ENCODE results near the gene PIK3R2.
"Not testable (repeated sequence)": the region's sequence is repeated elsewhere in the genome, so short reads cannot be mapped to it uniquely, and the experiment has no call there.

PIK3R2 gene

DNA sequence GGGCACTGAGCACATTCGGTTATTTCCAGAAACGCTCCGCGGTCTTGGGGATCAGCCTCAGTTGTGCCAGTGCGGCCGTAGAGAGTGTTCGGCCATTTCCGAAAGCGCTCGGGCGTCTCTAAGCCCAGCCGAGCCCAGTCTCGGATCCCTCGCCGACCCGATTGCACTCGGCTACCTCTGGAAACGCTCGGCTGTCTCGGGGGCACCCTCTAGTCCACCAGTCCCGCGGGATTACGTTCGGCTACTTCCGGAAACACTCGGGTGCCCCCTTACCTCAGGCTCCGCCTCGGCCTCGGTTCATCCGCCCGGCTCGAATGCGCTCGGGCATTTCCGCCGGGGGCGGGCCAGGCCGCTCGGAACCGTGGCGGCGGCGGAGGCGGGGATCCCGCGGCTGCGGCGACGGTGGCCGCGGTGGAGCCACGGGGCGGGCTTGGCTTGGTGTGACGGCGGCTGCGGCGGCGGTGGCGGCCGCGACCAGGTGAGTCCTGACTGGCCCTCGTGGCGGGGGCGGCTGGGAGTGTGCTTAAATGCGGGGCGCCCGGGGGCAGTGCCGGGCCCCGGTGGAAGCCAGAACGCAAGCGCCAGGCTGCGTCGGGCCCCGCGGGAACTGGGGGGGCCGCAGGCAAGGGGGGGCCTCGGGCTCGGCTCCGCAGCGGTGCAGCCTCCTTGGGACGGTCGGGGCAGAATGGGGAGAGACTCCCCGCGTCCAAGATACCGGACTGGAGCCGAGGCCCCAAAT is at the start of gene PIK3R2:
PIK3R2 (plus strand) TSS at position 347 of the 739 bp plus-strand sequence. CDS start 2,717 bp downstream, outside the sequence.
- DNase-seq (ENCODE audit: low spot score) = peak; percentile 99

DNA sequence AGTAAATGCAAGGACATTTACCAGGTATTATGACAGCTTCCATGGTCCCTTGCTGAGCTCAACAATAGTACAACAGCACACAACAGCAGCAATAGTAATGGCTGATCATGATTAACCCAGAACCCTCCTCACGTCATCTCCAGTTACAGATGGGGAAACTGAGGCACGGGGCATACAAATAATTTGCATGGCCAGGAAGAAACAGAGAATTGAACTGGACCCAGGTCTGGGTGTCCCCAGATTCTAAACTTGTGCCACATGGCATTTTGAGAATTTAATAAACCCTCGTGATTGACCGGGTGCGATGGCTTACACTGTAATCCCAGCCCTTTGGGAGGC is 48.2 kb upstream of the PIK3R2 start:
- no peak for DNase-seq (ENCODE audit: low spot score)

GRCh38 chr19:18105259-18105658 is 47.7 kb upstream of the PIK3R2 start:
- DNase-seq (ENCODE audit: low spot score) = not testable (repeated sequence)

GRCh38 chr19:18107235-18107634 is 45.7 kb upstream of the PIK3R2 start:
- no peak for DNase-seq (ENCODE audit: low spot score)

DNA sequence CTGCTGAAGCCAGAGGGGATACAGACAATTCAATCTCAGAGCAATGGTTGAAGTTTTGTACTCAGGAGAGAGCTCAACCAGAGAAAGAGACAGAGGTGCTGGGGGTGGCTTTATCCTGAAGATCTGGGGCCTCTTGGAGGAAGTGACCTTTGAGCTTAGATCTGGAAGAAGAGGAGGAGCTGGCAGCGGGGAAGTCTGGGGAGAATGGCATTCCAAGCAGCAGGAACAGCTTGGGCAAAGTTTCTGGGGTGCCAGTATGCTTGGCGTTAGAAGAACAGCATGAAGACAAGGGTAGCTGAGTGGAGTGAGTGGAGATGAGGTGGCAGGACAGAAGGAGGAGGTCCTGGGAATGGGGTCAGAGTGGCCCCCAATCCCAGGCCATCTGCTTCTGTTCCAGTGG is 44.1 kb upstream of the PIK3R2 start:
- DNase-seq (ENCODE audit: low spot score) = no peak

GRCh38 chr19:18109341-18109732 is 43.6 kb upstream of the PIK3R2 start:
- DNase-seq (ENCODE audit: low spot score) = no peak

GRCh38 chr19:18109733-18110608 is 43.0 kb upstream of the PIK3R2 start:
- DNase-seq (ENCODE audit: low spot score) = no peak

GRCh38 chr19:18110609-18111232 is 42.2 kb upstream of the PIK3R2 start:
- no peak for DNase-seq (ENCODE audit: low spot score)

DNA sequence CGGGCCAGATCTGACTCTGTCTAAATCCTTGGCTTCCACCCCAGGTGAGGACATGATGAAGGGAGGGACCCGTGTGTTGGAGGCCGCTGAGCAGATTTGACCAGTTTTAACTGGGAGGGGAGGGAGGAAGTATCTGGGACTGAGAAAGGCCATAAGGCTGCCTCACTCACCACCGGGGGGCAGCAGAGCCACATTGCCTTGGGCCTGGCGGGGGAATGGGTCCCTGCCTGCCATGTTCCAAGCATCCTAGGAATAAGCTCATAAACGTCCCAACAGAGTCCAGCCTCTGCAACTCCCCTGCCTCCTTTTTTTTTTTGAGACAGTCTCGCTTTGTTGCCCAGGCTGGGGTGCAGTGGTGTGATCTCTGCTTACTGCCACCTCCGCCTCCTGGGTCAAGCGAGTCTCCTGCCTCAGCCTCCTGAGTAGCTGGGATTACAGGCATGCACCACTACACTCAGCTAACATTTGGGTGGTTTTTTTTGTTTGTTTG is 39.9 kb upstream of the PIK3R2 start:
- peak; percentile 77 for DNase-seq (ENCODE audit: low spot score)

DNA sequence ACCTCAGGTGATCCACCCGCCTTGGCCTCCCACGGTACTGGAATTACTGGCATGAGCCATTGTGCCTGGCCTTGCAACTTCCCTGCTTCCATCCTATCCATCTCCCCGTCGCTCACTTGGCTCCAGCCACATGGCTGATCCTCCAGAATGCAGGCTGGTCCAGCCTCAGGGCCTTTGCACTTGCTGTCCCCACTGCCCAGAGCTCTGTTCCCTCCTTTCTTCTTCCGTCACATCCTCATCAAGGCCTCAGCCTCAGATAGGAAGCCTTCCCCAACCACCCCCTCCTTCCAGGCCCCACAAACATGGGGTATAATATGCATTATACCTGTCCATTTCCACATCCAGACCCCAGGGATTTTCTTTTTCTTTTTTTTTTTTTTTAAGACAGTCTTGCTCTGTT is 39.1 kb upstream of the PIK3R2 start:
- DNase-seq (ENCODE audit: low spot score) = no peak

DNA sequence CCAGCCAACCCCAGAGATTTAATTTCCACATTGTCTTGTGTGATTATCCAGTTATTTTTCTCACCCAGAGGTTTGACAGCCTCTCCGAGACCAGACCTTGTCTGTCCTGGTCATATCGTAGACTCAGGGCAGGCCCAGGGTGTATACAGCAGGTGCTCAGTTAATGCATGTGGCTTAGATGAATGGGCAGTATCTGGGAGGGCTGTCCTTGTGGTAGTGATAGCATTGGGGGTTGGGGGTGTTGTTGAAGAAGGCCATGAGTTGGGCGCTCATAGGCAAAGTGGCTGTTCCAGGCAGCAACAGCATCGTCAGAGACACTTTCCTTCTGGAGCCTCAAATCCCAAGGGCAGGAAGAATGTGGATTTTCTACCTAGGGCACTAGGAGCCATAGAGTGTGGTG is 38.5 kb upstream of the PIK3R2 start:
- no peak for DNase-seq (ENCODE audit: low spot score)

DNA sequence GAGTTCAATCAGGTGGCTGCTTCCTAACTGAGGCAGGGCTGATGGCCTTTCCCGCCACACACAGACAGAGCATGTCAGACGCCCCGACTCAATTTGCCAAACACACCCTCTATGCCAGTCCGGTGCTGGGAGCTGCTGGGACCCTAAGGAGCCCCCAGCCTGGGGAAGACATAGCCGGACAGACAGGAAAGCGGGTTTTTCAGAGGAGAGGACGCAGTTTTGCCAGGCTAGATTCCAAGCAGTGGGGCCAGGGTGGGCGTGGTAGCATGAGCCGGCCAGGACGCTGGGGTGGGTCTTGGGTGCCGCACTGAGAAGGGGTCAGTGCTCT is 35.6 kb upstream of the PIK3R2 start:
- DNase-seq (ENCODE audit: low spot score) = no peak

GRCh38 chr19:18117692-18118378 is 35.1 kb upstream of the PIK3R2 start:
- DNase-seq (ENCODE audit: low spot score) = peak; percentile 96

GRCh38 chr19:18118420-18119012 is 34.4 kb upstream of the PIK3R2 start:
- no peak for DNase-seq (ENCODE audit: low spot score)

DNA sequence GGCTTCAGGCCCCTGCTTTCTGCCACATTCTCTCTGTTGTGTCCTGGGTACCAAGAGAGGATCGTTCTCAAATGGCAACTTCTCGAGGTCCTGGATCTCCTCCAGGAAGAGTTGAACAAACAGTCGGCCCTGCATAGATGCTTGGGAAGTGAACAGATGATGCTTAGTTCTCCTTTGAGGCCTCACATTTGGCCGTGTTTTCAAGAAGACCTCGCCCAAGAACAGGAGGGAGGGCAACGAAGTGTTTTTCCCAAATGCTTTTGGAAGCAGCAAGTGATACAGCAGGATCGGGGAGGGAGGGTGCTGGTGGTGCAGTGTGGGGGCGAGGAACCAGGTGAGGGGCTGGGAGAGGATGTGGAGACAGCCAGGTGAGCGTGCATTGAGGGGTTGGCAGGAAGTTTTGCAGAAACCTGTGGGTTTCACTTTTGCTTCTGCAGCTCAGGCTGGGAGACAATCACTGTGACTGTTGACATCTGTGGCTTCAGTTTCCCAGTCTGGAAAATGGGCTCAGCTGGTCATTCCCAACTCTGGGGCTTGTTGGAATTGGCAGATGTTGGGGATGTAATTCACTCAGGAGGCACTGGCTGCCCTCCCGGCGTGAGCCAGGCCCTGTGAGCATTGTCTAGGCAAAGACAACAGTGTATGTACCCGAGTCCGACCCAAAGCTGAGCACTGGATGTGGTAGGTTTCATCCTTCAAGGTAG is 33.8 kb upstream of the PIK3R2 start:
- peak; percentile 69 for DNase-seq (ENCODE audit: low spot score)

GRCh38 chr19:18119717-18120105 is 33.3 kb upstream of the PIK3R2 start:
- DNase-seq (ENCODE audit: low spot score) = peak; percentile 68

- DNase-seq (ENCODE audit: low spot score) = no peak
These were observed 32.8 kb upstream of the PIK3R2 start for GRCh38 chr19:18120127-18120526.

DNA sequence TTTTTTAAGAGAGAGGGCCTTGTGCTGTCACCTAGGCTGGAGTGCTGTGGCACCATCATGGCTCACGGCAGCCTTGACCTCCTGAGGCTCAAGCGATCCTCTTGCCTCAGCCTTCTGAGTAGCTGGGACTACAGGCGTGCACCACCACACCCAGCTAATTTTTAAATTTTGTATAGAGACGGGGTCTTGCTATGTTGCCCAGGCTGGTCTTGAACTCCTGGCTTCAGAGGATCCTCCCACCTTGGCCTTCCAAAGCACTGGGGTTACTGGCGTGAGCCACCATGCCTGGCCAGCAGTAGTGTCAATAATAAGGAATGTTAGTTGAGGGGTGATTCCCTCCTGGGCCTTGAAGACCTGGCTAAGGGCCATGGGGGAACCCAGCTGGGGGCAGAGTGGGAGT is 31.8 kb upstream of the PIK3R2 start:
- no peak for DNase-seq (ENCODE audit: low spot score)

DNA sequence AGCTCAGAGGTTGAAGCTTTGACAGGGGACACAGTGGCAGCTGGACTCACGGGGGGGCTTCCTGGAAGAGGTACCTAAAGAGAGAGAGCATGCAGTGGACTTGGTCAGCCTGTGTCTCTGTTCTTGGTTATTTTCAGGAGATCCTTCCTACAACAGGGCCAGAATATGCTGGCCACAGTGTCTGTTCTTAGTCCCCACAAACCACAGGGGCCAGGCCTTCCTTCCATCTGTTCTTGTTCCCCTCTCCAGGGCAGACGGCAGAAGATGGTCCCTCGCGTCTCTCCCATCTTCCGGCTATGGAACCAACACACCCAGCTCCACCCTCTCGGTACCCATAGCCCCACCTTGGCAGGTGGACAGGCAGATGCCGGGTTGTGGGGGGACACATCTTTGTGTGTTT is 30.5 kb upstream of the PIK3R2 start:
- no peak for DNase-seq (ENCODE audit: low spot score)

DNA sequence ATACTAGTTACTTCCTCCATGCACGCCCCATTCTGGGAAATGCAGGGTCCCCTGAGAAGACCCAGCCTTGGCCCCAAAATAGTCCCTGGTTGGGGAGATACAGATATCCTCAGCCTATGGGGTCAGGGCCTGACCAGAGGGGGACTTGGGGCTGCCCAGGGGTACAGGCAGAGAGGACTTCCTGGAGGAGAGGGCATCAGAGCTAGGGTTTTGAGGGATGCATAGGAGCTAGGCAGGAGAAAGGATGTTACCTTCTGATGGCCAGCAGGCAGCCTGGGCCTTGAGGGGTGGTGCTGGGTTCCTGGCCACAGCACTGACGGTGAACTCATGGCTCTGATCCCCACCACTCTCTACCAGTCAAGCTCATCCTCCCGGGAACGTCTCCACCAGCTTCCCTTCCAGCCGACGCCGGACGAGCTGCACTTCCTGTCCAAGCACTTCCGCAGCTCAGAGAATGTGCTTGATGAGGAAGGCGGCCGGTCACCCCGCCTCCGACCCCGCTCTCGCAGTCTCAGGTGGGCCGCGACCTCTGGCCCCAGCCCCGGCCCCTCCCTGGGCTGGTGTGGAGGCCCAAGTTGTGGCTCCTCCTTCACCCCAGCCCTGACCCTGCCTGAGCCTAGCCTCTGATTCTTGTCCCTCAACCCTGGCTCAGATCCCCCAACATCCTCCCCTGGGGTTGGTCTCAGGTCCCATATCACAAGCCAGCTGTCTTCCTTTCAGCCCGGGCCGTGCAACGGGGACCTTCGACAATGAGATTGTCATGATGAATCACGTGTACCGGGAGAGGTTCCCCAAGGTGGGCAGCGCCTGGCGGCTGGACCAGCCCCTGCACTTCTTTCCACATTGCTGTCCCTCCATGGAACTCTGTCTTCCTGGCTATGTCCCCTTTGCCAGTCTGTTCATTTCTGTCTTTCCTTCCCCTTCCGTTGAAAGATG is 29.8 kb upstream of the PIK3R2 start:
- DNase-seq (ENCODE audit: low spot score) = no peak

All from CD4-positive, alpha-beta T cell treated with Interleukin-6 at 100 ng/mL for 8 hours (primary cell).